GM21390 (cell line): Measurements from ENCODE around the gene MICALL1.

Source experiments
- ATAC-seq: cut with Tn5 transposase; IDR thresholded peaks from one replicate; pipeline ENCODE4 v1.9.1; 2021; ENCODE audit not compliant: unreplicated experiment

MICALL1 gene

GRCh38 chr22:37904572-37905533 lies 1.2 kb upstream of the MICALL1 start:
- ATAC-seq, result no peak

GRCh38 chr22:37906364-37907008 lies 389 bp downstream of the MICALL1 start:
- peak; percentile 34 for ATAC-seq

GRCh38 chr22:37907036-37907954 lies 1.2 kb downstream of the MICALL1 start:
- no peak for ATAC-seq

GRCh38 chr22:37909766-37910165 lies 3.7 kb downstream of the MICALL1 start:
- ATAC-seq, result no peak

- no peak for ATAC-seq
These were observed 5.0 kb downstream of the MICALL1 start for GRCh38 chr22:37910890-37911672.

GRCh38 chr22:37911697-37912096 lies 5.6 kb downstream of the MICALL1 start:
- ATAC-seq, result no peak

- no peak for ATAC-seq
These were observed 6.1 kb downstream of the MICALL1 start for GRCh38 chr22:37912171-37912570.

- no peak for ATAC-seq
These were observed 7.2 kb downstream of the MICALL1 start for GRCh38 chr22:37913233-37913721.

- no peak for ATAC-seq
These were observed 10.2 kb downstream of the MICALL1 start for GRCh38 chr22:37916311-37916710.

- no peak for ATAC-seq
These were observed 11.9 kb downstream of the MICALL1 start for GRCh38 chr22:37917874-37918548.

GRCh38 chr22:37918580-37919270 lies 12.6 kb downstream of the MICALL1 start:
- no peak for ATAC-seq

- ATAC-seq, result no peak
These were observed 14.0 kb downstream of the MICALL1 start for GRCh38 chr22:37920126-37920525.

GRCh38 chr22:37922191-37922590 lies 16.1 kb downstream of the MICALL1 start:
- no peak for ATAC-seq

GRCh38 chr22:37923927-37924326 lies 17.8 kb downstream of the MICALL1 start:
- ATAC-seq, result no peak

- ATAC-seq, result no peak
These were observed 18.4 kb downstream of the MICALL1 start for GRCh38 chr22:37924386-37925065.

GRCh38 chr22:37925330-37925729 lies 19.2 kb downstream of the MICALL1 start:
- ATAC-seq, result no peak

GRCh38 chr22:37925767-37926166 lies 19.7 kb downstream of the MICALL1 start:
- ATAC-seq, result no peak

- no peak for ATAC-seq
These were observed 20.3 kb downstream of the MICALL1 start for GRCh38 chr22:37926358-37926757.
